NCI-H510A (cell line): ENCODE measurements around the gene PBX1.
"Not testable (repeated sequence)": the region's sequence is repeated elsewhere in the genome, so short reads cannot be mapped to it uniquely, and the experiment has no call there.

Source experiments
- DNase-seq: peaks from one replicate; lab custom pipeline; 2025; lab: John Stamatoyannopoulos, UW

Gene PBX1

DNA sequence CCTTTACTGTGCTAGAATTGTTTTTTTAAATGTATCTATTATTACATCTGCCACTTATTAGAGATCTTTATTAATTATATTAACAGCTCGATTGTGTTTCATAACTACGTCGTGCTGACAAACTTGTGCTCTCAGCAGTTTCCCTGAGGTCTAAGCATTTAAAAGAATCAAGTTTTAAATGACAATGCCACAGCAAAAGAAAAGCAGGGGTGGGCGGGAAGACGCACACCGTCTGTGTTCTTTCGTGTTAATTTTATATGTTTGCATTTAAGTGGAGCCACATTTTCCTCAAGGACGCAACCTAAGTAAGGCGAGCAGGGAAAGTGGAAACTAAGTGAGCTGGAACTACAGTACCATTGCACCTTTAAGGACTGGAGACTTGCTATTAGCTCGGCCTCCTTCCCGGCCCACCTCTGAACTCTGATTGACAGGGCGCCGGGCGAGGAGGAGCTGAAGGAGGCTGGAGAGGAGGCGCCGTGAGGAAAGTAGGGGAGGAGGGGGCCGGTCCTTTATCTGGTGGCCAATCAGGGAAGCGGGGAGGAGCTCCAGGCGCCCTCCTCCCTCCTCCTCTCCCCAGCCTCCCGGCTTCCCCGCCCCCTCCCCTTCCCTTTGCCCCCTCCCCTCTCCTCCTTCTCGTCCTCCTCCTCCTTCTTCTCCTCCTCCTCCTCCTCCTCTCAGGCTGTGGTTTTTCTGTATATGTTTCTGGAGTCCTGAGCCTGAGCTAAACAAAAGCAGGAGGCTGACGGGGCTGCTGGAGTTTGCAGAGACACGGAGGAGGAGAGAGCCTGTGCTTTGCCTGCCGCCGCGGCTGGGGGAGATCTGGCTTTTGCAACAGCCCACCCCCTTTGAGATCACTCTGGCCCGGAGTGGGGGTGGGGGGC, at the start of gene PBX1:
PBX1 (plus strand) TSS at position 724 of the 881 bp plus-strand sequence.
- DNase-seq: peak; percentile 98

DNA sequence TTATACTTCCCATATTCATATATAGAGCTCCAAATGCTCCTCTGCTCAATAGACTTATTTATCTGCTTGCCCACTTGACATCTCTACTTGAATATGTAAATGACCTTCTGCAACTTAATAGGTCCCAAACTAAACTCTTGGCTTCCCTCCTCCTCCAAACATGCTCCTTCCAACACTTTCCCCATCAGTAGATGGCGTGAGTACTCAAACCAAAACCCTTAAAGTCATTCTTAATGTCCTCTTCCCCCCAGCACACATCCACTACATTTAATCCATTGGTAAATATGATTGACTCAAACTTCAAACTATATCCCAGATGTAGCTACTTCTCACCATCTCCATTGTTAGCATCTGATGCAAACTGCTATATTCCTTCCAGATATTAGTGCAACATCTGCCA, 48.5 kb upstream of the PBX1 start:
- no peak for DNase-seq

DNA sequence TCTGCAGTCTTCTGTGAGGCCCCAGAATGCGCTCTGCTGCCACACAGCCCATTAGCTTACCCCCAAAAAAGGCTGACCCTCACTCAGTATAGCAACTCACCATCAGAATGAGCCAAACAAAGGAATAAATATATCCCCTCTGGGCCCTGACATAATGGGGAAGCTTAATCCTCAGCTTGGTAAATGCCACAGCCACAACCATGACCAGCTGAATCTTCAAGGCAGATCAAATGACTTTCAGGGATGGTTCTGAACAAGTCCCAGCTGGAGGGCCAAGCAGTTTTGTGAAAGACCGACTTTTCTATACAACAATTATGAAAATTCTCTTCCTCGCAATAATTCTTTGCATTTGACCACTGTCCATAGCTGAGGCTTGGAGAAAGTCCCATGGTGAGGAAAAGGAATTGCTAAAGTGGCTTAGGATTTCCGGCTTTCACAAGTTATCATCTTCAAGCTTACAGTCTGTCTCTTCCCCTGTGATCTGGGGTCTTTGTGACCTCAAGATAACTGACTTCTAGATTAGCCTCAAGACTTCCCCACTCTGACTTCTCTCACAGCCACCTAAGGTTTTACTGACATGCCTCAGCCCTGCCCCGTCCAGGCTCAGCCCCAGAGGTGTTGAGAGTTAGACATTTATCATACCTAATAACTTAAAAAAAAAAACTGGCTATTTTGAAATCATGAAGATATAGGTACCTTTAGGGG, 47.8 kb upstream of the PBX1 start:
- DNase-seq: no peak

DNA sequence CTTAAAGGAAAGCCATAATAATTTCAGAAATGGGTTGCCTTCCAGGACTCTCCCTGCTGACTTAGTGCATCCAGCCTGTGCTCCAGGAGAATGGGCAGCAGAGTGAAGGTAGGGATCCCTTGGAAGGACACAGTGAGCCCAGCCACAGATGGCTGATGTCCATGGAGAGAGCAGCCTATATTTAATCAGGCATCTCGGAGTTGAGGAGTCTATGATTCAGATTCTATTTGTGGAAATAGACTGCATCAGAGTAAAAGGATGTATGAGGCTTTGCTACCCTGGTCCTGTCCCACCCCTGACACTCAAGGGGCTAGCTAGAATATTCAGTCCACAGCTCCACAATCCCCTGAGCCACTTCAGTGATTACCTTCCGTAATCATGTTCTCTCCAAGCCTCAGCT, 43.8 kb upstream of the PBX1 start:
- no peak for DNase-seq

DNA sequence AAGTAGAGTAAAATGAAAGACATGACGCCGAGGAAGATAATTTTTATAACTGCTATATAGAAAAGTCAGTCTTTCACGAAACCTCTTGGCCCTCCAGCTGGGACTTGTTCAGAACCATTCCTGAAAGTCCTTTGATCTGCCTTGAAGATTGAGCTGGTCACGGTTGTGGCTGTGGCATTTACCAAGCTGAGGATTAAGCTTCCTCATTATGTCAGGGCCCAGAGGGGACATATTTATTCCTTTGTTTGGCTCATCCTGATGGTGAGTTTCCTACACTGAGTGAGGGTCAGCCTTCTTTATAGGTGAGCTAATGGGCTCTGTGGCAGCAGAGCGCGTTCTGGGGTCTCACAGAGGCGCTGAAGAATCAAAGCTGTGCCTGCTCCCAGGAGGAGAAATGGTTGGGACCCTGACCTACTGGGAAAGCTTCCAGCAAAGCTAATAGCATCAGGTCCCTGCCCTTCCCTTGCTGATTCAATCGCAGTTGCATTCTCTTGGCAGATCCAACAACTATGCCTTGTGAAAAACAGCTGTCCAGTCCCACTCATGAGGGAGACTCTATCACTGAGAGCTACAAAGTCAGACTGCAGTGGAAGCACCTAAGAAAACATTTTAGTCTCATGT, 43.2 kb upstream of the PBX1 start:
- DNase-seq: no peak

DNA sequence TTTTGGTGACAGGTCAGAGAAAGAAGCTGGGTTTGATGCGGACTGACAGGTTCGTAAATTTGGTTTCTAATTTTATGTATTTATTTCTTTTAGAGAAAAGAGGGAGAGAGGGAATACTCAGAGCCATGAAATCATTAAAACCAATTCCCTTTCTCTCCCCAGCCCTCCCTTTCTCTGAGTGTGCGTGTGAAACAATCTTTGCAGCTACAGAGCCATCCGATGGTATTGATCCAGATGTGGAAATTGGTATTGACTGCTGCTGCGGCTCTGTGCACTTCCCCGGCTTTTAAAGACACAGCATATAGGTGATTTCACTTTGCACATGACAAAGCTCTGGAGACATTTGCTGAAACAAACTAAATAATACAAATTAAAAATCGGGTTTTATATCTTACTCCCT, 42.4 kb upstream of the PBX1 start:
- DNase-seq: no peak

DNA sequence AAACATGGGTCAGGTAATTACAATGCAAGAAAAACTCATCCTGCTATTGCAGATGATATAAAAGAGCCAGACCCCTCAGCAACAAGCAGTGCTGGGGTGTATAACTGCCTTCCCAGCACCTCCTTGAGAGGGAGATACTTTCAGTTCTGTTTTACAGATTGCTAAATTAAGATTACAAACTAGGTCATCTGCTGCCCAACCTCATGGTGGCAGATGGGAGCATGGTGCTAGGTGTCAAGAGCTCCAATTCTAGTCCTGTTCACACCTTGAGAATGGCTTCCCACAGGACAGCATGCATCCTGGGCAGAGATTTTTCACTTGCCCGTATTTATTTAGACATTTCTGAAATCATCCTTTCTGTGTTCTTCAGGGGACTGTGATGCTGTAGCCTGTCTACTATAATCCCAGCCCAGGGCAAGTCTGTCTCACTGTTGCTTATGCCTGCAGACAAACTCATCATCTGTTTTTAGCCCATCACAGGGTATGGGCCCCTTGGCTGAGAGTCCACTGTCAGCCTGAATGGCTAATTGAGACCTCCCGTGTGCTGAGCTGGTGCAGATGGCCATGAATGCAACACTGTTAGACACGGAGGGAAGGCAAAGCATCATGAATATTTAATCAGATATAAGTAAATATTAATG, 40.2 kb upstream of the PBX1 start:
- no peak for DNase-seq

DNA sequence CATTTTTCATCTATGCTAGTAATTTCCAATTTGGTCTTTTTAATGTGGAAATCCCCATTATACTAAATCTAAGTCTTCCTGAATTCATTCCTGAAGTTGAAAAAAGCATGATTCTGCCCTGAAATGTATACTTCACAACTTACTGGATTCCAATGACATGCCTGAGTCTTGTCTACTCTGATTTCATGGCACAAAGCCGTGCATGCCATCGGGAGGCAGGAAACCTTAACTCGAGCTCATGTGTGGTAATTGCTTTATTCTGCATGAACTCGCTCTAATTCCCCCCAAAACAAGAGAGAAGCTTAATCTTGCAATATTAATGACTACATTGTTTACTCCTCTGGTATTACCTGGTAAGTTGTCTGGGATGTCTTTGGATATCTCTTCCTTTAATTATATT, 39.6 kb upstream of the PBX1 start:
- no peak for DNase-seq

DNA sequence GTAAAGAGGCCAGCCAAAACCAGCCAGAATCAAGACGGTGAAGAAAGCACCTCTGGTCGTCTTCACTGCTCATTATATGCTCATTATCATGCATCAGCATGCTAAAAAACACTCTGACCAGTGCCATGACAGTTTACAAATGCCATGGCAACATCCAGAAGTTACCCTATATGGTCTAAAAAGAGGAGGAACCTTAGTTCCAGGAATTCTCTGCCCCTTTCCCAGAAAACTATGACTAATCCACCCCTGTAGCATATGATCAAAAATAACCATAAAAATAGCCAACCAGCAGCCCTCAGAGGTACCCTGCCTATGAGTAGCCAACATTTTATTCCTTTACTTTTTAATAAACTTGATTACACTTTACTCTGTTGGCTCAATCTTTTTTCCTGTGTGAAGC, 34.2 kb upstream of the PBX1 start:
- no peak for DNase-seq

DNA sequence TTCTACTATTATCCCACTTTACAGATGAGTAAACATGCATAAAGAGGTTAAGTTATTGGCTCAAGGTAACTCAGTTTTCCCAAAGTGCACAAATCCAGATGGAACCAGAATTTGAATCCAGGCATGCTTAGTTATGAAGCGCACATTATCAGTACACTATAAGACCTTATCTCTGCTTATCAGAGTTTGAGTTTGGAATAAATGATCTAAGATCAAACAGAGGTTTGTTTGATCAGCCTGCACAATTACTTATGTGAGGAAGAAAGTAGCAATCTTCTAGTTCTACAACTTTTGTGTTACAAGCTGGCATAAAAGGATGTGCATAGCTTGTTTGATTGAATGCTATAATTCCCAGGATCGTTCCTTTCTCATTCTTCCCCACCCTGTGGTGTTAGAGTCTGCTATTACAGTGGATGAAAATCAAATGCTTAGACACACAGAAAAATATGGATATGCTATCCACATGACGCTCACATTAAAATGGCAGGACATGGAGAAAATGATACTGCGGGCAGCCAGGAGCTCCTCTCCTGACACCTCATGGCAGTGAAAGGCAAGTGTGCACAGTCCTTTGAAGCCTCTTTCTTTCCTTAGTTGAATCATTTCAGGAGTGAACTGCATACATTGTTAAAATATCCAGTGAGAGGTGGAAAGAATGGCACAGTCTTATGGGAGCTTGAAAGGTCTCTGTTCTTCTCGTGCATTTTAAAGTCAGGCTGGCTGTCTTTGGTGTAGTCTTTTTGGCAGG, 23.9 kb upstream of the PBX1 start:
- DNase-seq: no peak

DNA sequence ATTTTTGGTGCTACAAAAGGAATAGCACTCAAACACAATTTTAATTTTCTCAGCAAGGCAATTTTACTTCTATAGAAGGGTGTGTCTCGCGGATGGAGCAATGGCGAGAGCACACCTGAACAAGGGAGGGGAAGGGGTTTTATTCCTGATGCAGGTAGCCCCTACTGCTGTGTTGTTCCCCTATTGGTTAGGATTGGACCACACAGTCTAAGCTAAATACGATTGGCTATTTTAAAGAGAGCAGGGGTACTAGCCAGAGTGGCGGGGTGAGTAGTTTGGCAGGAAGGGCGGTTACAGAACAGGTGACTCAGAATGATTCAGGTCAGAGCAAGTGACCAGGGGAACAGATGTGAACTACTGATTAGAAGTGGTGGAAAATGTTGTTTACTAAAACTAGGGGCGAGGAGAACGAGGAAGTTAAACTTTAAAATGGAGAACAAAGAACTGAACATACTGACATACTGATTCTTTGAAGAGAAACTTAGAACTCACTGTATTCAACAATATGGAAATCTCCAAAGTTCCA, 6.5 kb upstream of the PBX1 start:
- DNase-seq: not testable (repeated sequence)

DNA sequence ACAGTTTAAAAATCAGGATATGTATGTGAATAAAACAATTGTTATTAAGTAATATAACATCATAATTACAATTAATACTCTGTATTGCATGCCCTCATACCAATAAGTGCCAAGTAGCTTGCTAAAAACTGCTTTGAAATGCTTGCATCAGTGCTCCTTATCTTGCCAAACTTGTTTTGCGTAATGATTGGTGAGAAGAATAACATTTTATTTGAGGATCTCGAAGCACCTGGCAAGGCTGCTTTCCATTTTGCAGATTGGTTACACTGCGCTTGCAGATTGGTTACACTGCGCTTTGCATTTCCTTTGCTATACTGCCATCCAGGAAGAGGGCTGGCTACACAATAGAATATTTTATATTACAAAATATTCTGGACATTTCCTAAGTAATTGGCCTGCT, 1.7 kb upstream of the PBX1 start:
- DNase-seq: peak; percentile 44

DNA sequence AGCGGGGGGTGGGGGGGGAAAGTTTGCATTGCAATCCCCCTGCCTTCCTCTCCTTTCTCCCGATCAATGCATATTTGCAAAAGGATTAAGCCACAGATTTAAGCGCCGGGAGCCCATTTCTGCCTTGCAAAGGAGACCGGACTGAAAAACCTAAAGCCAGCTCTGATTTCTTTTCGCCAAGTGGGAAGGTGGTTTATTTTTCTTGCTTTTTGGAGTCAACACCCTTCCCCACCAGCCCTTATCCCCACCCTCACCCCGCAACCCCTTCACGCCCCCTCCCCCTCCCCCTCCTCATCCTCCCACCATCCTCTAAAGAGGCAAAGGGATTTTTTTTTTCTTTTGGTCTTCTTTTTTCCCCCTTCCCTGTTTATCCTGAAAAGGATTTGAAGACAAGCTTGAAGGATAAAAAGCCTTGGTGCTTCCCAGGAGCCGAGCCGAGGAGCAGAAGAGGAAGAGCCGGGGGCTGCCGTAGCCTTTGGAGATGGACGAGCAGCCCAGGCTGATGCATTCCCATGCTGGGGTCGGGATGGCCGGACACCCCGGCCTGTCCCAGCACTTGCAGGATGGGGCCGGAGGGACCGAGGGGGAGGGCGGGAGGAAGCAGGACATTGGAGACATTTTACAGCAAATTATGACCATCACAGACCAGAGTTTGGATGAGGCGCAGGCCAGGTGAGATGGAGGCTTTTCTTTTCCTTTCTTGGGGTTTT, 513 bp downstream of the PBX1 start:
- DNase-seq: no peak

DNA sequence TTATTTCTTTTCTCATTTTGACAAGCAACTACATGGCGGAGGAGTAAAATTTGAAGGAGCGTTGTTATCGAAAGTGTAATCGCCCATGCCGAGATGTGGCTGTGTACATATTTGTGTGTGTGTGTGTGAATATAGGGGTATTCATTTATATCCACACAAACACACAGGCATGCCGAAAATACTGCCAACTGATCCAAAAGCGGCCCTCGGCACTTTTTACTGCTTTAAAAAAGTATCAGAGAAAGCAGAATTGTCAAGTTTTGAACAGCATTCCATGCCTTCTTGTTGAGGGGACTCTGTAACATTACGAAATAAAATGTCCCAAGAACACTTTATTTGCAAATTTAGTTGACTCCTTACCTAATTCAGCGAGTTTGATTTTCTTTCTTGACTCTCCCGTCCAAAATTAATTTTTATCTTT, 1.1 kb downstream of the PBX1 start:
- DNase-seq: no peak

DNA sequence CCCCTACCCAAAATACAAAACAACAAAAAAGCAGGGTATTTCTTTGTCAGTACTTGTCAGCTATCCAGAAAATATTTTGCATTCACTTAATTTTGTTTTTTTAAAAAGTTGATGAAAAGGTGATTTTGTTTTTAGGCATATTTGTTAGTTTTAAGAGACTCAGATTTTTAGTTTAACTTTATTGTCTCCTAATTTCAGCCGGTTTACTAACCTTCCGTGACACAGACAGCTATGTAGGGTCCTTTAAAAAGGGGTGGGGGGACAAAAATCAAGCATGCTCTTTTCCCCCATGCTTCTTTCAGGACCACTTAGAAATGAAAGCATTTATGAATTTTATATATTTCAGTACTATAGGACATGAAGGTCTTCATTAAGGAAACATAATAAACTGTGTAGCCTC, 1.6 kb downstream of the PBX1 start:
- no peak for DNase-seq

DNA sequence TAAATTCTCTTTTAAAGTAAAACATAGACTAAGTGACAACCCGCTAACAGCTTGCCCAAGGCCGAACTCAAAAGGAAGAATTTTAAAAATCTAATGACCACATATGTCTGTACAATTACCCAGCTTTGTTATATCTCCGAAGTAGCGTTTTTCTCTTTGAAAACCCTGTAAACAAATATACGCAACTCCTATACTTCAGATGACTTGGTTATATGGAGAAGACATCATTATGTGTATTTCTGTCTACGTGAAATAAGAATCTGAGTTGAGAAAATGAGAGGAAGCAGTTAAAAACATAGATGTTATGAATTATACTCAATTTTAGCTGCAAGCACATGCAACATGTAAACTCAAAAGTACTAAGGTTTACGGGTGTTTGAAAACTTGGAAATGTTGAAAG, 2.0 kb downstream of the PBX1 start:
- no peak for DNase-seq

DNA sequence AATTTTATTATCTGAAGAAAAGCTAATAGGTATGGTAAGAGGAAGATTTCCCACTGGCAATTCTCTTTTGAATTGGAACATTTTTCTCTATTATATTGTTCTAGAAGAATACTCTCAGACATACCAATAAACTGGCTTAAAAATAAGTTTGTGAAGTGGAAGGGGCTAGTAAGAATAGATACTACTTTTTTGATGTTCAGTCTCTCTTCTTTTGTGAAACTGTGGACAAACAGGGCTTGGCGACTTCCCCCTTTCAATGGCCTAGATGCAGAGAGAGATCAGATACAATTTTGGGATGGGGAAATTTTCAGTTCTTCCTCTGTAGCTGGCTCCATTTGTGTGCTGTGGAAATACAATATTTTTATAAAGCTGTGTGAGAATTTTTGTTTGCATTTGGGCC, 2.5 kb downstream of the PBX1 start:
- no peak for DNase-seq

DNA sequence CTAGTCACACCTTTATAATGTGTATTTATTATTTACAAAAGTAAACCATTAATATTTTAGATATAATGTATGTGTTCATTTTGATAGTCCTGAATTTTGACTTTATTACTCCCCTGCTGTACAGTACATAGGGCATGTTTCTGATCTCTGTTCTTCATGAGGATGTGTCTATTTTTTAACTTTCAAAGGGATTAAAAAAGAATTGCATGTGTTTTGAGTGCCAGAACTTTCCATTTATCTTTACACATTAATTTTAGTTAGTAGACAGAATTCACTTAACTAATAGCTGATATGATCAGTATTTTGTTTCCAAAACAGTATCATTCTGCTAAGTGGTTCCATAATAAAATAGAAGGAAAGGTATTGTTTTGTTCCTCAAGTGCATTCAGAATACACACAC, 3.1 kb downstream of the PBX1 start:
- no peak for DNase-seq

DNA sequence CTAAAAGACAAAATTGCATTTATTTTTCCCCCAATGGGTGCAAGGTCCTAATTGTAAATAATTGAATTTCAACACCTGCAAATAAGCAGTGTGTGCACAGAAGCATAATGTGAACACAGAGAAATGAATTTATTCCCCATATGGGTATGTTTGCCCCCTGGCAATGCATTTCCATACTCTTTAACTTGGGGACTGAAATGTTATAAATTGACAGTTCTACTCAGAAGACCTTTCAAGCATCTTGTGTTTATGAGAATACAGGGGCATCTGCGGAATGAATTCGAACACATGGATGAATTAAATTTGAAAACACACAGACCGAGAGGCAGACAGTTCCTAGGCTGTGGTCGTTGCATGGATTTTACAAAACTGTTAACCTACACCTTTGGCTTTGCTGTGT, 3.5 kb downstream of the PBX1 start:
- no peak for DNase-seq

DNA sequence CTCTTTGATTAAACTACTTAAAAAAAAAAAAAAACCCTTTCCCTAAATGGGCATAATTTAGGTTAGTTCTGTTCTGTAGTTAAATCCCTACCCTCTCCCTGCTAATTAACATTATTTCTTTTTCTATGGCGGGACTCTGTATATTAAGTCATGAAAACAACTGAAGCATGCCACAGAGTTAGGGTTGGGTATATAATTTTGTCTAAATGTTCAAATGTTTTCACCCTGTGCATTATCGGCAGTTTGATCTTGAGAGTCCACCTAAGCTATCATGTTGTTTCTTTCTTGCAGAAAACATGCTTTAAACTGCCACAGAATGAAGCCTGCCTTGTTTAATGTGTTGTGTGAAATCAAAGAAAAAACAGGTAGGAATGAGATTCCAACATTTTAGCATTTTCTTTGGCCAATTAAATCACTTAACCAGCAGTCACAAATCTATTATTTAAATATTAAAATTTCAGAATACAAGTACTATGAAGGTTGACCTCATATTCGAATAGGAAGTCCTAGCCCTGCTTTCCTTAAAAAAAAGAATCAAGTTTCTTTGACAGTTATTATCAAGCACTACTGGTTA, 4.0 kb downstream of the PBX1 start:
- DNase-seq: no peak
